A549 (cell line): ENCODE data around the gene CEP63. TPM values are rescaled to one million over a fixed set of nuclear protein-coding genes. Genes with fewer than 3 reads are reported as not detected.

ENCODE experiments used
- ATAC-seq, 2 experiments: fragments of 200-7000 bp in 1 of 2; fragments of >200 bp in 1 of 2; cut with Nextera tagmentation in 1 of 2; cut with Tn5 transposase in 1 of 2; 3 replicates each; pipeline versions ENCODE4 v1.8.0 to v1.9.1; 2018 to 2020; ENCODE audit warnings: mild to moderate bottlenecking in 1 of 2, moderate library complexity in 1 of 2
- CTCF ChIA-PET: fragments of 300-600 bp; sonication (Branson Sonifier 250); formaldehyde crosslinking; extraction: SDS; loops from one replicate; lab custom pipeline; 2021; ENCODE audit warnings: antibody characterized with exemption, inconsistent platforms; lab: Yijun Ruan, JAX
- POLR2A ChIA-PET: fragments of 350-600 bp; formaldehyde crosslinking; extraction: SDS; loops from one replicate; lab custom pipeline; 2021; ENCODE audit warnings: antibody characterized with exemption, inconsistent platforms; lab: Yijun Ruan, JAX
- DNase-seq, 2 experiments: peaks; one replicate each; pipeline versions ENCODE4 v3.0.0 to v3.0.0-alpha.2; 2011 to 2016; ENCODE audit warnings: low read depth in 1 of 2, low spot score in 1 of 2
- FAIRE-seq: peaks from 2 replicates; lab custom pipeline; 2011; peaks lifted over from hg19 to GRCh38; lab: Jason Lieb, UNC
- H3K27ac ChIP-seq, 2 experiments: fragments of >200 bp; sonication (Bioruptor Twin); formaldehyde crosslinking; 3 replicates each; pipeline ENCODE4 v1.5.1; 2016 to 2017
- H3K4me1 ChIP-seq: fragments of >200 bp; sonication (Bioruptor Twin); formaldehyde crosslinking; 3 replicates; pipeline ENCODE4 v1.6.1; 2016
- H3K4me2 ChIP-seq: fragments of >200 bp; sonication (Bioruptor Twin); formaldehyde crosslinking; 3 replicates; pipeline ENCODE4 v1.6.1; 2016
- H3K4me3 ChIP-seq: fragments of >200 bp; sonication (Bioruptor Twin); formaldehyde crosslinking; 3 replicates; pipeline ENCODE4 v1.5.1; 2016
- H3K9me3 ChIP-seq: fragments of >200 bp; sonication (Bioruptor Twin); formaldehyde crosslinking; 3 replicates; pipeline ENCODE4 v1.6.1; 2016
- CBX8 ChIP-seq: fragments of 200-600 bp; sonication (generic); IDR thresholded peaks from 2 replicates; pipeline ENCODE4 v1.6.1; 2016
- CEBPB ChIP-seq, 2 experiments: fragments of >200 bp in 1 of 2; sonication (Bioruptor Twin) in 1 of 2; formaldehyde crosslinking in 1 of 2; IDR thresholded peaks; 2 replicates each; pipeline ENCODE4 v1.6.1; 2012 to 2016
- CHD2 ChIP-seq: fragments of 150-350 bp; IDR thresholded peaks from 2 replicates; pipeline ENCODE4 v1.6.1; 2014; ENCODE audit warnings: low read length; ENCODE audit not compliant: partially characterized antibody
- CHD4 ChIP-seq: fragments of 200-600 bp; sonication (generic); IDR thresholded peaks from 2 replicates; pipeline ENCODE4 v1.6.1; 2016; ENCODE audit warnings: antibody characterized with exemption, mild to moderate bottlenecking, borderline replicate concordance
- EP300 ChIP-seq, 2 experiments: fragments of >200 bp; sonication (Bioruptor Twin); formaldehyde crosslinking; IDR thresholded peaks; 2 replicates in 1 of 2; 3 replicates in 1 of 2; pipeline ENCODE4 v1.6.1; 2016 to 2017
- FOSB ChIP-seq: fragments of 250-450 bp; sonication (Bioruptor Pico); IDR thresholded peaks from 2 replicates; pipeline ENCODE4 v1.5.0; 2020; ENCODE audit warnings: mild to moderate bottlenecking, moderate library complexity
- FOXS1 ChIP-seq: fragments of 250-450 bp; sonication (Bioruptor Pico); IDR thresholded peaks from 2 replicates; pipeline ENCODE4 v1.5.0; 2020; ENCODE audit warnings: mild to moderate bottlenecking, moderate library complexity
- HOXA7 ChIP-seq: fragments of 250-450 bp; sonication (Bioruptor Pico); IDR thresholded peaks from 2 replicates; pipeline ENCODE4 v1.5.0; 2020; ENCODE audit warnings: mild to moderate bottlenecking, moderate library complexity
- HOXB13 ChIP-seq: fragments of 250-450 bp; sonication (Bioruptor Pico); IDR thresholded peaks from 2 replicates; pipeline ENCODE4 v1.5.0; 2020; ENCODE audit warnings: low read depth, mild to moderate bottlenecking, moderate library complexity
- KDM5A ChIP-seq: fragments of 200-600 bp; sonication (generic); IDR thresholded peaks from 2 replicates; pipeline ENCODE4 v1.6.1; 2016; ENCODE audit warnings: antibody characterized with exemption, mild to moderate bottlenecking
- MAZ ChIP-seq: fragments of 150-350 bp; IDR thresholded peaks from 2 replicates; pipeline ENCODE4 v1.6.1; 2014; ENCODE audit warnings: antibody characterized with exemption, low read depth, low read length, borderline replicate concordance
- MYC ChIP-seq: IDR thresholded peaks from 2 replicates; pipeline ENCODE4 v1.6.1; 2012; ENCODE audit warnings: mild to moderate bottlenecking, inconsistent platforms, low read length, improper control_type of control experiment, borderline replicate concordance
- NFE2L2 ChIP-seq: fragments of 150-350 bp; conservative IDR thresholded peaks from 2 replicates; pipeline ENCODE4 v1.6.1; 2014; ENCODE audit warnings: low read length
- NPAS2 ChIP-seq: fragments of 250-450 bp; sonication (Bioruptor Pico); IDR thresholded peaks from 2 replicates; pipeline ENCODE4 v1.8.0; 2022; ENCODE audit warnings: mild to moderate bottlenecking, moderate library complexity, borderline replicate concordance
- NR3C1 ChIP-seq: fragments of >200 bp; sonication (Bioruptor Twin); formaldehyde crosslinking; IDR thresholded peaks from 3 replicates; pipeline ENCODE4 v1.6.1; 2017
- POLR2AphosphoS2 ChIP-seq: conservative IDR thresholded peaks from 2 replicates; pipeline ENCODE4 v1.6.1; 2012; ENCODE audit warnings: low read length, improper control_type of control experiment, inconsistent platforms
- RARB ChIP-seq: fragments of 250-450 bp; sonication (Bioruptor Pico); IDR thresholded peaks from 2 replicates; pipeline ENCODE4 v1.8.0; 2021; ENCODE audit warnings: mild to moderate bottlenecking, moderate library complexity
- ZFP36 ChIP-seq: fragments of 450-650 bp; IDR thresholded peaks from 2 replicates; pipeline ENCODE4 v1.6.1; 2014; ENCODE audit warnings: borderline replicate concordance; ENCODE audit not compliant: partially characterized antibody
- ZNF302 ChIP-seq: fragments of 250-450 bp; sonication (Bioruptor Pico); IDR thresholded peaks from 2 replicates; pipeline ENCODE4 v1.9.0; 2021; ENCODE audit warnings: inconsistent platforms, mild to moderate bottlenecking, moderate library complexity
- WGBS: methylation state at CpG from one replicate; pipeline ENCODE4 v1.1.6; 2017; ENCODE audit errors: missing lambda C conversion rate; 5-methylcytosine and 5-hydroxymethylcytosine counted together
- polyA plus RNA-seq, 4 experiments: library from polyadenylated mRNA; depleted of rRNA in 3 of 4; stranded (reverse); fragments of >200 nt; fragmentation: RNase III in 1 of 4; extraction: RNeasy Plus Mini Kit Qiagen cat#74134 plus additional on column Dnase treatment in 1 of 4; gene quantifications; 2 replicates in 3 of 4; 3 replicates in 1 of 4; pipeline ENCODE4 v1.2.3, GENCODE V29; 2011 to 2017
- TF ChIP-seq, protein P1 (sequence below): IDR thresholded peaks from 2 replicates; pipeline ENCODE4 v1.6.1; 2012; ENCODE audit warnings: low read depth, borderline replicate concordance
- TF ChIP-seq, protein P2 (sequence below): fragments of >200 bp; sonication (Bioruptor Twin); formaldehyde crosslinking; IDR thresholded peaks from 2 replicates; pipeline ENCODE4 v1.6.1; 2016
- TF ChIP-seq, protein P3 (sequence below): IDR thresholded peaks from 2 replicates; pipeline ENCODE4 v1.6.1; 2012

CEP63 gene
- polyA plus RNA-seq, 2 of the 4 experiments (the other 2 are of a cell fraction): 17.4 to 24.0 TPM

DNA sequence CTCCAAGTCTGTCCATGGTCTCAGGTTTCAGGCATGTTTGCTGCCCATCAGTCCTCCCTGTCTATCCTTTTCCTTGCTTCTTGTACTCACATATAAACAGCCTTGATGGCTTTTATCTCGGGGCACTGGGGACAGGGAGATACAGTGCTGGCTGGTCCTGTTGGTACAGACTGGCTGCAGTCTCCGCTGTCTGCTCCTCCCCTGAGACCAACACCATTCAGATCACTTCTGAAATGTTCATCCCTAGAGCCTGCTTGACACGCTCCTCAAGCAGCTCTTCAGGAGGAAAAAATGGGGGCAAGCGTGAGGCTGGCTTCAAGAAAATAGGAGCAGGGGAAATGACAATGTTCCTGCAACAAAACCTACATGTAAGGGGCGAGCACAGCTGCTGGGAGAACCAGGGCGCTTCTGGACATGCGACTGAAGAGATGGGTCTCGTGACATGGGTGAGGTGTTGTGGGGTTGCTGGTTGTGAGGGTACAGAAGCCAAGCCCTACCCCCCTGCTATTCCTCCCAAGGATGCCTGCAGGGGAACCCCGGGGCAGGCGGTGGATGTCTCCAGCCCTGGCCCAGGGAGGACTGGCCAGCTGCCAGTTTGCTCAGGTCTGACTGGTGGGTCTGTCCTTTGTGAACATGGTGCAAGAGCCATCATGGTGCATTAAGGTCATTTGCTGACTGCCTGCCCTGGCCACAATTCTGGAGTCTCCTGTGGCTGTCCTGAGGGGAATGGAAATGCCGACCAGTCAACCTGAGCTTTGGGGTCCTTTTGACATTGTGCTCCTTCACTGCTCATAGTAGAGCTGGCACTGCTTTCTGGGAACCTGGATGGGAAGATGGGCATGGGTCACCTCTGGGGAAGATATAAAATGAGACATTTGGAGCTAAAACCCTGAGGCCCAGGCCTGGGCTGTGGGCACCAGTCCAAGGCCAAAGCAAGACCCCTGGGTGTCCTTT lies 124.9 kb downstream of the CEP63 start:
- 52% methylated on average over 9 of the region's 11 CpGs for WGBS
- TF ChIP-seq, protein P1, sequence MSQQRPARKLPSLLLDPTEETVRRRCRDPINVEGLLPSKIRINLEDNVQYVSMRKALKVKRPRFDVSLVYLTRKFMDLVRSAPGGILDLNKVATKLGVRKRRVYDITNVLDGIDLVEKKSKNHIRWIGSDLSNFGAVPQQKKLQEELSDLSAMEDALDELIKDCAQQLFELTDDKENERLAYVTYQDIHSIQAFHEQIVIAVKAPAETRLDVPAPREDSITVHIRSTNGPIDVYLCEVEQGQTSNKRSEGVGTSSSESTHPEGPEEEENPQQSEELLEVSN: no peak
- CTCF ChIA-PET: interaction anchor here (2.0 kb wide), 1 partner anchor 10 kb away, joined by 4 read pairs; no protein-coding TSS in a partner anchor
- no peaks in the 10 kb centered on the region for H3K9me3 ChIP-seq
- POLR2A ChIA-PET: no interaction called here
- H3K4me2 ChIP-seq: no peak overlapping the region
- no peak overlapping the region for H3K27ac ChIP-seq
- H3K4me1 ChIP-seq: no peaks in the 10 kb centered on the region
- H3K4me3 ChIP-seq: no peak overlapping the region
- no peak for DNase-seq
- ATAC-seq: no peak
- FAIRE-seq: no peak

- TF ChIP-seq, protein P2, sequence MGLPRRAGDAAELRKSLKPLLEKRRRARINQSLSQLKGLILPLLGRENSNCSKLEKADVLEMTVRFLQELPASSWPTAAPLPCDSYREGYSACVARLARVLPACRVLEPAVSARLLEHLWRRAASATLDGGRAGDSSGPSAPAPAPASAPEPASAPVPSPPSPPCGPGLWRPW: no peak
- TF ChIP-seq ZNF302 (CRISPR knock-in tag) (no peak), NR3C1 (no peak), RARB (CRISPR knock-in tag) (no peak), HOXB13 (CRISPR knock-in tag) (no peak), CHD4 (no peak), ZFP36 (no peak), HOXA7 (CRISPR knock-in tag) (no peak), CBX8 (no peak), FOXS1 (CRISPR knock-in tag) (no peak)
- no peaks in the 10 kb centered on the region for H3K9me3 ChIP-seq
- 8% methylated on average over 2 of the region's 2 CpGs for whole genome bisulfite sequencing
- no peak overlapping the region for H3K27ac ChIP-seq
- ATAC-seq: no peak
- FAIRE-seq: no peak
- no peak for DNase-seq
- H3K4me1 ChIP-seq: no peaks in the 10 kb centered on the region
- H3K4me3 ChIP-seq: no peak overlapping the region
- ChIA-PET CTCF (interaction anchor here (2.0 kb wide), 1 partner anchor 11 kb away, joined by 4 read pairs; no protein-coding TSS in a partner anchor), POLR2A (interaction anchor here (0.6 kb wide), 1 partner anchor 1431 kb away, joined by 3 read pairs; no protein-coding TSS in a partner anchor)
- H3K4me2 ChIP-seq: no peak overlapping the region
Measured at GRCh38 chr3:134611516-134611915, 125.7 kb downstream of the CEP63 start.

- DNase-seq (no peak), FAIRE-seq (no peak)
- TF ChIP-seq FOSB (CRISPR knock-in tag) (no peak), POLR2AphosphoS2 (no peak), EP300 (IDR thresholded peaks at IDR 0.05) (no peak), RARB (CRISPR knock-in tag) (no peak), NPAS2 (no peak), MAZ (no peak), CBX8 (no peak), HOXA7 (CRISPR knock-in tag) (no peak), MYC (no peak), KDM5A (no peak), CHD2 (no peak), NFE2L2 (no peak), CEBPB (IDR thresholded peaks at IDR 0.05) (no peak)
- TF ChIP-seq, protein P3, sequence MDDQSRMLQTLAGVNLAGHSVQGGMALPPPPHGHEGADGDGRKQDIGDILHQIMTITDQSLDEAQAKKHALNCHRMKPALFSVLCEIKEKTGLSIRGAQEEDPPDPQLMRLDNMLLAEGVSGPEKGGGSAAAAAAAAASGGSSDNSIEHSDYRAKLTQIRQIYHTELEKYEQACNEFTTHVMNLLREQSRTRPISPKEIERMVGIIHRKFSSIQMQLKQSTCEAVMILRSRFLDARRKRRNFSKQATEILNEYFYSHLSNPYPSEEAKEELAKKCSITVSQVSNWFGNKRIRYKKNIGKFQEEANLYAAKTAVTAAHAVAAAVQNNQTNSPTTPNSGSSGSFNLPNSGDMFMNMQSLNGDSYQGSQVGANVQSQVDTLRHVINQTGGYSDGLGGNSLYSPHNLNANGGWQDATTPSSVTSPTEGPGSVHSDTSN: no peak
- TF ChIP-seq, all 56 proteins: peak for 0
- ATAC-seq: no peak
- Histone ChIP-seq H3K4me1 (no peaks in the 10 kb centered on the region), H3K4me3 (no peak overlapping the region), H3K27ac (no peak overlapping the region), H3K4me2 (no peak overlapping the region), H3K9me3 (no peaks in the 10 kb centered on the region)
- WGBS: 31% methylated on average over 6 of the region's 6 CpGs
- CTCF ChIA-PET: no interaction called here
- POLR2A ChIA-PET: no interaction called here
Measured at GRCh38 chr3:134613006-134613520, 127.2 kb downstream of the CEP63 start.
